ENCODE data around the gene KCNMB4. TPM values are rescaled to one million over a fixed set of nuclear protein-coding genes. Genes with fewer than 3 reads are reported as not detected.

KCNMB4 gene
- total RNA-seq, 1 experiment from 2014 or later = 1.9 TPM

DNA sequence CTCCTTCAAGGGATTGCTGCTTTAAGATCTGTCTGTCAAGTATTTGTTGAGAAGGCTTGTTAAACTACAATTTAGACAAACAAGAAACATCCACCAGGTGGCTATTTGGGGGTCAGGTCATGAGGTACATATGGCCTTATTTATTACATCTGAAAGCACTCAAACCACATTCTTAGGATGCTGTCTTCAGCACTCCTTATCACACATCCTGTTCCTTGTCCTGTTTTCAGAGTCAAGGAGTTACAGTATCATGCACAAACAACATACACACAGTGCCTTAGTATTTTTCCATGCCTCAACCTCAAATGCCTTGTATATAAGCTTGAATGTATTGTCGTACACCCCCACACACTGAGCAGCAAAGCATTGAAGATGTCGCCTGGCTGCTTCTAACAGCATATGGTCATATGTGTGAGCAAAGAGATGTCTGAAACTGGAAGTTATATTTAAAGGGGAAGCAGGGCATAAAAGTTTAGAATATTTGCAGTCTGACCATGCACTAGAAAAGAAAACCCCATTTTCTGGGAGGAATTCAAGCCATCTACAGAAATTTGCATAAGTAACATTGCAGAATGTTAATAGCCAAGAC is 83.8 kb downstream of the KCNMB4 start:
- POLR2A ChIA-PET (ENCODE audit: low non-redundant PET) = no interaction called here

DNA sequence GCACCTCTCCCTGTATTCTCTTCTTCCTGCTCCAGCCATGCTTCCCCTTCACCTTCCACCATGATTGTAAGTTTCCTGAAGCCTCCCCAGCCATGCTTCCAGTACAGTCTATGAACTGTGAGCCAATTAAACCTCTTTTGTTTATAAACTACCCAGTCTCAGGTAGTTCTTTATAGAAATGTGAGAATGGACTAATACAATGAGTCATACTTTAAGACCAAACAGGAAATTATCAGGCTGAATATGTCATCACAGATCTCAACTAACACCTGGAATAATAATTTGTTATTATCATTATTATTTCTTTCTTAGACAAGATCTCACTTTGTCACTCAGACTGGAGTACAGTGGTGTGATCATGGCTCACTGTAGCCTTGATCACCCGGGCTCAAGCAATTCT is 85.4 kb downstream of the KCNMB4 start:
- TF ChIP-seq, protein P1, sequence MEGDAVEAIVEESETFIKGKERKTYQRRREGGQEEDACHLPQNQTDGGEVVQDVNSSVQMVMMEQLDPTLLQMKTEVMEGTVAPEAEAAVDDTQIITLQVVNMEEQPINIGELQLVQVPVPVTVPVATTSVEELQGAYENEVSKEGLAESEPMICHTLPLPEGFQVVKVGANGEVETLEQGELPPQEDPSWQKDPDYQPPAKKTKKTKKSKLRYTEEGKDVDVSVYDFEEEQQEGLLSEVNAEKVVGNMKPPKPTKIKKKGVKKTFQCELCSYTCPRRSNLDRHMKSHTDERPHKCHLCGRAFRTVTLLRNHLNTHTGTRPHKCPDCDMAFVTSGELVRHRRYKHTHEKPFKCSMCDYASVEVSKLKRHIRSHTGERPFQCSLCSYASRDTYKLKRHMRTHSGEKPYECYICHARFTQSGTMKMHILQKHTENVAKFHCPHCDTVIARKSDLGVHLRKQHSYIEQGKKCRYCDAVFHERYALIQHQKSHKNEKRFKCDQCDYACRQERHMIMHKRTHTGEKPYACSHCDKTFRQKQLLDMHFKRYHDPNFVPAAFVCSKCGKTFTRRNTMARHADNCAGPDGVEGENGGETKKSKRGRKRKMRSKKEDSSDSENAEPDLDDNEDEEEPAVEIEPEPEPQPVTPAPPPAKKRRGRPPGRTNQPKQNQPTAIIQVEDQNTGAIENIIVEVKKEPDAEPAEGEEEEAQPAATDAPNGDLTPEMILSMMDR (conservative IDR thresholded peaks at IDR 0.05; ENCODE audit: low read depth, low read length) = no peak
- H3K9me3 ChIP-seq (ENCODE audit: low read depth, low read length, poor library complexity, severe bottlenecking) = no peaks in the 10 kb centered on the region
- H3K36me3 ChIP-seq (ENCODE audit: insufficient read depth, low read length, poor library complexity, severe bottlenecking) = no peaks in the 10 kb centered on the region
- H3K27me3 ChIP-seq (replicated peaks; ENCODE audit: insufficient read depth, low read depth, low read length, poor library complexity) = no peaks in the 10 kb centered on the region
- no peaks in the 10 kb centered on the region for H3K4me1 ChIP-seq (ENCODE audit: insufficient read depth, low read length, poor library complexity, severe bottlenecking)
- no peak overlapping the region for H3K27ac ChIP-seq (ENCODE audit: low read depth, low read length, poor library complexity, severe bottlenecking)
- BruUV-seq (replicated peaks) = no TSS peak
- DNase-seq (ENCODE audit: low spot score) = no peak
- intact Hi-C loops (cut with micrococcal nuclease; ENCODE audit: unreplicated experiment) = no loop called here
- POLR2A ChIA-PET (ENCODE audit: low non-redundant PET) = no interaction called here
- CTCF ChIA-PET = no interaction called here
- no peak overlapping the region for H3K4me3 ChIP-seq (ENCODE audit: low read depth, low read length, poor library complexity, severe bottlenecking)

More for the DNA sequence above, 83.8 kb downstream of the KCNMB4 start:
- no peaks in the 10 kb centered on the region for H3K36me3 ChIP-seq (ENCODE audit: insufficient read depth, low read length, poor library complexity, severe bottlenecking)
- no peaks in the 10 kb centered on the region for H3K27me3 ChIP-seq (replicated peaks; ENCODE audit: insufficient read depth, low read depth, low read length, poor library complexity)
- CTCF ChIA-PET = no interaction called here
- DNase-seq (ENCODE audit: low spot score) = no peak
- no peaks in the 10 kb centered on the region for H3K4me1 ChIP-seq (ENCODE audit: insufficient read depth, low read length, poor library complexity, severe bottlenecking)
- no TSS peak for BruUV-seq (replicated peaks)
- TF ChIP-seq EZH2 (IDR thresholded peaks at IDR 0.05; ENCODE audit: borderline replicate concordance, low read depth, low read length, poor library complexity, severe bottlenecking) = no peak
- TF ChIP-seq, protein P1 (conservative IDR thresholded peaks at IDR 0.05; ENCODE audit: low read depth, low read length) = no peak
- no peak overlapping the region for H3K27ac ChIP-seq (ENCODE audit: low read depth, low read length, poor library complexity, severe bottlenecking)
- no peak overlapping the region for H3K4me3 ChIP-seq (ENCODE audit: low read depth, low read length, poor library complexity, severe bottlenecking)
- intact Hi-C loops (cut with micrococcal nuclease; ENCODE audit: unreplicated experiment) = no loop called here
- no peaks in the 10 kb centered on the region for H3K9me3 ChIP-seq (ENCODE audit: low read depth, low read length, poor library complexity, severe bottlenecking)

DNA sequence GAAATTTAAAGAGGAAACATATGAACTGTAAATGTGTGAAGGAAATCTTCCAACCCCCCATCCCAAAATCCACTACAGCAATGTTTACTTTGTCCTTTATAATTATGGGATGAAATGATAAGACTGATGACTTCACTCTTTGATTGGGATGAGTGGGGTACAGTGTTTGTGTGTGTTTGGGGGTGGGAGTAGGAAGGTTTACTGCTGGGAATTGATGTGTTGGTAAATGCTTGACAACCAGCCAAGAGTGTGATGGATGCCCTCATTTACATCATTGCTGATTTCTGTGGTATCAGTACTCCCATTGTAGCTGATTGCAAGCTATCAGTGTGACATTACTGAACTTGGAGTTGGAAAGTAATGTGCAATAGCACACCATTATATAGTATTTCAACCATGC is 90.9 kb downstream of the KCNMB4 start:
- ChIA-PET POLR2A (ENCODE audit: low non-redundant PET) (no interaction called here), CTCF (no interaction called here)
- Histone ChIP-seq H3K9me3 (ENCODE audit: low read depth, low read length, poor library complexity, severe bottlenecking) (no peaks in the 10 kb centered on the region), H3K27me3 (replicated peaks; ENCODE audit: insufficient read depth, low read depth, low read length, poor library complexity) (no peaks in the 10 kb centered on the region), H3K4me3 (ENCODE audit: low read depth, low read length, poor library complexity, severe bottlenecking) (no peak overlapping the region), H3K36me3 (ENCODE audit: insufficient read depth, low read length, poor library complexity, severe bottlenecking) (no peaks in the 10 kb centered on the region), H3K4me1 (ENCODE audit: insufficient read depth, low read length, poor library complexity, severe bottlenecking) (no peaks in the 10 kb centered on the region), H3K27ac (ENCODE audit: low read depth, low read length, poor library complexity, severe bottlenecking) (no peak overlapping the region)
- DNase-seq (ENCODE audit: low spot score) = no peak
- intact Hi-C loops (cut with micrococcal nuclease; ENCODE audit: unreplicated experiment) = no loop called here
- no TSS peak for BruUV-seq (replicated peaks)
- TF ChIP-seq, protein P1 (conservative IDR thresholded peaks at IDR 0.05; ENCODE audit: low read depth, low read length) = no peak

All from A673 (cell line).